NCI-H345 (cell line): ENCODE measurements around the gene BMP3.
"Not testable (repeated sequence)": the region's sequence is repeated elsewhere in the genome, so short reads cannot be mapped to it uniquely, and the experiment has no call there.

ENCODE experiments used
- DNase-seq: peaks from one replicate; lab custom pipeline; 2025; lab: John Stamatoyannopoulos, UW

The BMP3 gene, protein sequence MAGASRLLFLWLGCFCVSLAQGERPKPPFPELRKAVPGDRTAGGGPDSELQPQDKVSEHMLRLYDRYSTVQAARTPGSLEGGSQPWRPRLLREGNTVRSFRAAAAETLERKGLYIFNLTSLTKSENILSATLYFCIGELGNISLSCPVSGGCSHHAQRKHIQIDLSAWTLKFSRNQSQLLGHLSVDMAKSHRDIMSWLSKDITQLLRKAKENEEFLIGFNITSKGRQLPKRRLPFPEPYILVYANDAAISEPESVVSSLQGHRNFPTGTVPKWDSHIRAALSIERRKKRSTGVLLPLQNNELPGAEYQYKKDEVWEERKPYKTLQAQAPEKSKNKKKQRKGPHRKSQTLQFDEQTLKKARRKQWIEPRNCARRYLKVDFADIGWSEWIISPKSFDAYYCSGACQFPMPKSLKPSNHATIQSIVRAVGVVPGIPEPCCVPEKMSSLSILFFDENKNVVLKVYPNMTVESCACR

DNA sequence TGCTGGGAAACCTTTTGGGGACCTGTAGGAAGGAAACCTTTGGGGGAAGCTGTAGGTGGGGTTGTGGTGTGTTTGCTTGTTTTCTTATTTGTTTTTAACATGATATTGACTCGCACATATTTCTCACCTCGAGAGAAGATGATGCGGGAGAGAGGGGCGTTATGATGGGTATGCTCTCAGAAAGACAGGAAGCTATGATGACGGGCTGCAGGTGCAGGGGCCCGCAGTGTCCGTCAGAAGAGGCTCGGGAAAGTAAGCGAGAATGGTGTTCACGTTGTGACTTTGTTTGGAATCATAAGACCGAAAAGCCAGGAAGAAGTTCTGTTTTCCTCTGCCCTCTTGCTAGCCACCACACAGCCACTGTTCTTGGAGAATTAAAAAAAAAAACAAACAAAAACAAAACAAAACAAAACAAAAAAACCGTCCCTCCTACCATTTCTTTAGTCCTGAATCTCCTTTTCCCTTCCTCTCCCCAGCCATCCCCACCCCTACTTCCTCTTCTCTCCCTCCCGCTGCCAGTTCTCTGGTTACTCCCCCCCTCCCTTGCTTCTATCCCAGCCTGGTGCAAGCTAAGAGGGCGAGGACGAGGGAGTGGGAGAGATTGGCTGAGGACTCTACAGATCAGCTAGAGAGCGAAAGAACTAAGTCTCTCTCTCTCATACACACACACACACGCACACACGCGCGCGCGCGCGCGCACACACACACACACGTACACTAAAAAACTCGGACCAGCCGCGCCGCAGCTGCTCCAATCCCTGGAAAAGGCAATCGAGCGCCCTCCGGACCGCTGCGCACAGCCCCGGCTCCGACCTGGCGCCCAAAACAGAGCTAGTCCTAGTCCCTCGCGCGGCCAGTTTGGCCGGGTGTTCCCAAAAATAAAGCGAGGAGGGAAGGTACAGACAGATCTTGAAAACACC, at the start of gene BMP3:
TSS of gene BMP3 (plus strand) at position 648 of the 920 bp plus-strand sequence. CDS start 577 bp downstream, outside the sequence.
- peak; percentile 51 for DNase-seq

DNA sequence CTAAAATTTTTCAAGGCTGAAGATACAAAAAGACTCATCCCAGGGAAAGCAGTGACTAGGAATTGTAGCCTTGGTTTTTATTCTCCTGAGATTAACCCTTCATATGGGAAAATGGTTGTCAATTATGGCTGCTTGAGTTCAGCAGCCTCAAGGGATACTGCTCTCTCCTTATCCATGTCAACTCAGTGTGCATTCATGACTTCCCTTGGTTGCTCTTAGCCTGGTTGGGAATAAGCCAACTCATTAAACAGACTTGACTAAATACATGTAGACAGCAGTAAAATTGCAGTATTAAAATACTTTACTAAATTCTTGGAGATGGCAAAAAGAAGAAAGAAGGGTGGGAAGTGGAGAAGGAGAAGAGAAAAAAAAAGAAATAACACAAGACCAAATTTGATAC, 44.5 kb upstream of the BMP3 start:
- DNase-seq: no peak

DNA sequence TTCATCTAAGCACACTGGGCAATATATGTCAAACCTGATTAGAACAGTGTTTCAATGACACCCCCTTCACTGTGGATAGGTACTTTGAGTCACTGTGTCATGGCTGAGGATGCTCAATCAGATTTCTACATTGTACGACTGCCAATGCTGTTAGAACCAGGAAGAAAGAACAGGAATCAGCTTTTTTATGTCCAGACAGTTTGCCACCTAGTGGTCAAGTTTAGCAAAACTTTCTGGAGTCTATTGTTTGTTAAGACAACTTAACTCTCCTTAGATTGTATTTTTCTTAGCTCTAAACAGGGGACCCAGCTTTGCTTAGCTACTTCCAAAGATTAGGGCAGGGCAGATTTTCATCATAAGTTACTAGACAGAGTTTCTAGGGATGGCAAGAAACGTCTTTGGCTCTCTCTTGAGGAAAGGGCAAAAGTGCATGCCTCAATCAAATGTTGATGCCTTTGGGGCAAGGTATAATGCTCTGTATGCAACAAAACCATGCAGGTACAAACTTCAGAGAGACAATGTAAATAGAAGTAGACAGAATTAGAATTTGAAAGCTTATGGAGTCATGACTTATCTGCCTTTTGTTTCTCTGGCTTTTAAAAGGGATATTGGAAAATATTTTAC, 40.5 kb upstream of the BMP3 start:
- DNase-seq: peak; percentile 50

DNA sequence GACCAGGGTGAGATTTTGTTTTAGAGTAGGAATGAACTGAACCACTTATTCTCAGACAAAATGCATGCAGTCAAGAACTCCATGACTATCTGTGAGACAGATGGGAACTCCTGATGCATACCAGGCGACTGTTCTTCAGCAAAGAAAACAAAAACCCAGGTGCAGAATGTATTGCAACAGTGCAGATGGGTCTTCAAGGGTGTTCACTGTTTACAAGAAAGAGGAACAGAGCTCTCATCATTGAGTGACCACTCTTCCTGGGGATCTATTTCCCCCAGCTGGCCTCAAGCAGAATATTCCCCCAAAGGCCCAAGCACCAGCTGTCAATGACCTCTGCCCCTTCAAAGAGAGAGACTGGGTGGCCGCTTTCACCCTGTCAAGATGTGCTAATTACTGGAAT, 39.7 kb upstream of the BMP3 start:
- DNase-seq: no peak

DNA sequence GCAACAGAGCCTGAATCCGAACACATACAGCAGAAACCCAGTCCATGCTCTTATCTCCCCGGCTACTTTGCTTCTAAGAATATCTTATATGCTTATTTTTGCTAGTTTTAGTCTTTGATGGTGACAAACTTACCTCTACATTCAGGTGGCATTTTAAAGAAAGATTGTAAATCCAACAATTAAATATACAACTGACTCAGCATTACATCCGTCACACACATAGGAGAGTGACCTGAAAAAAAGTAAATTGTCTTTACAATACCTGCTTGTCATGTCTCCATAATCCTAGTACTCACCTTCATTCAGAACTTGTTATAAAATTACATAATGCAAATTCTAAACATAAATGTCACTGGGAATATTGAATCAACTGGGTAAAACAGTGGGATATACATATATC, 30.6 kb upstream of the BMP3 start:
- DNase-seq: no peak

DNA sequence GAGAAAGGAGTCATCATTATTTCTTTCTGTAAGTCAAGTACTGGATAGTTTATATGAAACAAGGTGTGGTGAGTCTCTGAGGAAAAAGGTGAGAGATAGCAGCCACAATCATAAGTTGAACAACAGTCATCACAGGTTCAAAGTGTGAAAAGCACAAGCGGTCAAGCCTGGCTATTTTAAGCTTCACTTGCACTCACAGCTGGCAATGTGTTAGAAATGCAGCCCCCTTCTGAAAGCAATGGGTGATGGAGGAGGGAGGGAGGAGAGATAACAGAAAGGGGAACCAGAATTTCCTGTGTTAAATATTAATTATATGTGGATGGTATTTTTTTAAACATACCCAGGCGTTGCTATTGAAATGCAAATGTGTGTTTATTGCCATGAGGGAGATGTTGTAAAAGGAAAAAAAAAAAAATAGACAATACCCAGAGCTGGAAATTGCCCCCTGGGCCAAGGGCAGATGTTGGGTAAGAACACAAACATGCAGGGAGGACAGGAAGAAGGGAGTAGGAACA, 26.9 kb upstream of the BMP3 start:
- no peak for DNase-seq

DNA sequence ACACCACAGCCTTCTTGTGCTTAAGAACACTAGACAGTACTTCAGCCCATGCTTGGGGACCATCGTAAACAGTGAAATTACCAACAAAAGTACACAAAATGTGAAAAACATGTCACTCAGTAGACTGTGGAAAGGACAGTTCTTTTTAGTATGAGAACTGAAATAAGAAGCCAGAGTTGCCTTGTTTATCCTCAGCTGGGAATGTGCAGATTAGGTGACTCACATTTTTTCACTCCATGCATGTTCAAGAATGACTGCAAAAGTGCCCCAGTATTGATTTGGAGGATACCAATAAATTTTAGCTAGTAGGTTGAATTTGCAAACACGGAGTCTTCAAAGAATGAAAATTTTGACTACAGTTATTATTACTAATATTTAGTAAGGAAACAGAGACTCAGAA, 23.1 kb upstream of the BMP3 start:
- no peak for DNase-seq

DNA sequence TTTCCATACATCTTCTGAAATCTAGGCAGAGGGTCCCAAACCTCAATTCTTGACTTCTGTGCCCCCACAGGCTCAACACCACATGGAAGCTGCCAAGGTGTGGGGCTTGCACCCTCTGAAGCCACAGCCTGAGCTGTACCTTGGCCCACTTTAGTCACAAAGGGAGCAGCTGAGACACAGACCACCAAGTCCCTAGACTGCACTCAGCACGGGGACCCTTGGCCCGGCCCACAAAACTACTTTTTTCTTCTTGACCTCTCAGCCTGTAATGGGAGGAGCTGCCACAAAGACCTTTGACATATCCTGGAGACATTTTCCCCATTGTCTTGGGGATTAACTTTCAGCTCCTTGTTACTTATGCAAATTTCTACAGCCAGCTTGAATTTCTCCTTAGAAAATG, 13.9 kb upstream of the BMP3 start:
- DNase-seq: not testable (repeated sequence)

DNA sequence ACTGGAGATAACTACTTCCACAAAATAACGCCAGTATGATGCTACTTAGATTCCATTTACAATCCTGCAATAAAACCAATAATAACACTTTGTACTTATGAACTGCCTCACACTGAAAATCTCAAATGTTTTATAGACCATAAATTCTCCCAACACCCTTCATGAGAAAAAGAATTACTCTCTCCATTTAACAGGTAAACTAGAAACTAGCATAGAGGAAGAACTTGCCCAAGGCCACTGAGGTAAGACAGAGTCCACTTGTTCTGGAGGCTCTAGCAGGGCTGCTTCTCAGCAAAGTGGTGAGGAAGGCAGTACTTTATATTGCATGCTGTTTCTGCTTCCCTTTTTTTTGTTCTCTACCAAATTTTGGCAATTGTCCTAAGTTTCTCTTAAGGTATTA, 11.5 kb upstream of the BMP3 start:
- no peak for DNase-seq

DNA sequence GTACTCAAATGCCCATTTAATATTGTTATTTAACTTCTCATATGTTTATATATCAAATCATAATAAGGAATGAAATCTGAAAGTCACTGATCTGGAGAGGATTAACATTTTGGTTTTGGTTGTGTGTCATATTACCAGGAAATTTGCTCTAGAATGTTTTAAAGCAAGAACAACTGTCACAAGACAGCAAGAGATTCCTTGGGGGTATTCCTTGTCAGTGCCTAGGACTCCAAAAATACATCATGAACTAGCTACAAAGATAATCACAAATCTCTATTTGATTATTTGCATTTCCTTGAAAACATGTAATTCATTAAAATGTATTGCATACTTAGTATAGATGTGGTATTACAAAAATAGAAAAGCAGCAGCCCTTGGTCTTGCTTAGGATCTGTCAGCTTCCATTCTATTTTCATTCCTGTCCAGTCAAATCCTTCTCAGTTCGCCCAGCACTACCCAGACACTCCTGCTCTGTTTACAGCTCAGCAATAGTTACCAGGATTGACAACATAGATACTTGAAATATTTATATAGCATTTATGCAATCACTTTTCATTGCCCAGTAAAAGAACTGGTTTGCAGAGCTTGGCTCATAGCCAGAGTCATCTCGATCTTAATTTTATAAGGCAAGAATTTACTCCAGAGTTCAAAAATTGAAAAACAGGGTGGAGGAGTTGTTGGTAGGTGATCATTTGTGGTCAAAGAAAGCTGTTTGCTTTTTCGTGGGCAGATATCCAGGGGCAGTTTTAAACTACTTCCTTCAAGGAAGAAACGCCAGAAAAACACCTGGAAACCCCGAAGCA, 9.2 kb upstream of the BMP3 start:
- DNase-seq: no peak

DNA sequence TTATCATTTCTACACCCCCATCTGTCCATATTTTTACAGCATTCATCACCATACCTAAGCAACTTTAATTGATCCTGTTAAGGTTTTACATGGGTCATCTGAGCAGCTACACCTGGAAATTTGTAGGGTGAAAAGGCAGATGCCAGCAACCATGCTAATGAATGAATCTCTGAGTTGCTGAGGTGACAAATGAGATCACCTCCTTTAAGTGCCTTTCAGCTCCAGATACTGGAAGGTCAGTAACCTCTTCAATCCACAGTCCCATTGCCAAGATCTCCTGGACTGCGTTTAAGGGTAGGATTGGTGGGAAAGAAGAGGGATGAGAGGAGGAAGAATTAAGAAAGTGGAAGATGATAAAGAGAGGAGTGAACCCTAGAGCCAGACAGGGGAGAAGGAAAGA, 8.5 kb upstream of the BMP3 start:
- no peak for DNase-seq

DNA sequence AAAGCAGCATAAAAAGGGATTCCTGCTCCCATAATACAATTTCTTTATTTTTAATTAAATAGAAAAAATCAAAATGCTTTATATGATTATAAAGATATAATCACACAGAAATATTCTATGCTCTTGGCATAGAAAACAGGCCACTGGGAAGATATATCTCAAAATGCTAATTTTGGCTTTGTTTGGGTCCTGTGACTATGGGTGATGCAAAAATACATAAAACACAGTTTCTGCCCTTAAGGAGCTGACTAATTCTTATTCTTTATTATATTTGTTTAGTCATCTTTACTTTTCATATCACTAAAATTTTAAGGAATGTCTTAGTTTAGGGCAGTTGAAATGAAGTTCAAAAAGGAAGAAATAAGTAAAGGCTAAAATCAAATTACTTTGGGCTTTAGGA, 7.0 kb upstream of the BMP3 start:
- no peak for DNase-seq

DNA sequence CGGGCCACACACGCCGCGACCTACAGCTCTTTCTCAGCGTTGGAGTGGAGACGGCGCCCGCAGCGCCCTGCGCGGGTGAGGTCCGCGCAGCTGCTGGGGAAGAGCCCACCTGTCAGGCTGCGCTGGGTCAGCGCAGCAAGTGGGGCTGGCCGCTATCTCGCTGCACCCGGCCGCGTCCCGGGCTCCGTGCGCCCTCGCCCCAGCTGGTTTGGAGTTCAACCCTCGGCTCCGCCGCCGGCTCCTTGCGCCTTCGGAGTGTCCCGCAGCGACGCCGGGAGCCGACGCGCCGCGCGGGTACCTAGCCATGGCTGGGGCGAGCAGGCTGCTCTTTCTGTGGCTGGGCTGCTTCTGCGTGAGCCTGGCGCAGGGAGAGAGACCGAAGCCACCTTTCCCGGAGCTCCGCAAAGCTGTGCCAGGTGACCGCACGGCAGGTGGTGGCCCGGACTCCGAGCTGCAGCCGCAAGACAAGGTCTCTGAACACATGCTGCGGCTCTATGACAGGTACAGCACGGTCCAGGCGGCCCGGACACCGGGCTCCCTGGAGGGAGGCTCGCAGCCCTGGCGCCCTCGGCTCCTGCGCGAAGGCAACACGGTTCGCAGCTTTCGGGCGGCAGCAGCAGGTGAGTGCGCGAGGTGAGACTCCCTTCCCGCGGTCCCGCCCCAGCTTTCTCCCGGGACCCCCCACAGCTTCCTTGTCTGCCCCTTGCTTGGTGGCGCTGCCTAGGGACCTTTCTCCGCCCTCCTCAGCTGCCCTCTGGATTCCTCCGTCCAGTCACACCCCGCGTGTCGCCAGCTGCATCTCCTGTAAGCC, 678 bp downstream of the BMP3 start:
- DNase-seq: peak; percentile 32

DNA sequence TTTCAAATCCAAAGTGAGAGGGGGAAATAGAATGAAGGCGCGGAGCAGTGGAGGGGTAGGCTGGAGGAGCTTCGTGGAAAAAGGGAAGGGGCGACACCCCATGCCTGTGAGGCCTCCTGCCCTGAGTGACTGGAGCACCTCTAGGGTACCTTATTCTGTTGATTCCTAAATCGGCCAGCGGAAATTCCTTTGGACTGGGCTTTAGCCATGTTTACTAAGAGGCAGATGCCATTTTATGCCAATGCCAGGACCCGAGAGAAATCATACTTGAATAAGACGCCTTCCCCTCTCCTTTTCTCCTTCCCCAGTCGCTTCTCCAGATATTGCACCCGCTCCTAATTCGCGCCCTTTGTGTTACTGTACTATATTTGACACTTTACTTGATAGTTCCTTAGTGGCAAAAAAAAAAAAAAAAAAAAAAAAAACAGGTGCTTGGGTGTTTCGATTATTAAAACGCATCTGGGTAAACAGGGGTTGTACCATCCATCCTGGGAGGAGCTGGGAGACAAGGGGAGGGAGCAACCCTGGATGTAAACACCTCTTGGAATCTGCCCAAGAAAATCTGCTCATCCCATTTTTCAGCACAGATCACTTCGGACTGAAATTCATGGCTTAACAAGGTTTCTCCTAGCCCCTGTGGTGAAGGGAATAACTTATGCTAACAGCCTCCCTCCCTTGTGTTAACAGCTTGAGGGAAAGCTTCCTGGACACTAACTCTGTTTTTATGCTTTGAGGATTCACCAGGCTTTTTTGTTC, 1.5 kb downstream of the BMP3 start:
- DNase-seq: peak; percentile 9

DNA sequence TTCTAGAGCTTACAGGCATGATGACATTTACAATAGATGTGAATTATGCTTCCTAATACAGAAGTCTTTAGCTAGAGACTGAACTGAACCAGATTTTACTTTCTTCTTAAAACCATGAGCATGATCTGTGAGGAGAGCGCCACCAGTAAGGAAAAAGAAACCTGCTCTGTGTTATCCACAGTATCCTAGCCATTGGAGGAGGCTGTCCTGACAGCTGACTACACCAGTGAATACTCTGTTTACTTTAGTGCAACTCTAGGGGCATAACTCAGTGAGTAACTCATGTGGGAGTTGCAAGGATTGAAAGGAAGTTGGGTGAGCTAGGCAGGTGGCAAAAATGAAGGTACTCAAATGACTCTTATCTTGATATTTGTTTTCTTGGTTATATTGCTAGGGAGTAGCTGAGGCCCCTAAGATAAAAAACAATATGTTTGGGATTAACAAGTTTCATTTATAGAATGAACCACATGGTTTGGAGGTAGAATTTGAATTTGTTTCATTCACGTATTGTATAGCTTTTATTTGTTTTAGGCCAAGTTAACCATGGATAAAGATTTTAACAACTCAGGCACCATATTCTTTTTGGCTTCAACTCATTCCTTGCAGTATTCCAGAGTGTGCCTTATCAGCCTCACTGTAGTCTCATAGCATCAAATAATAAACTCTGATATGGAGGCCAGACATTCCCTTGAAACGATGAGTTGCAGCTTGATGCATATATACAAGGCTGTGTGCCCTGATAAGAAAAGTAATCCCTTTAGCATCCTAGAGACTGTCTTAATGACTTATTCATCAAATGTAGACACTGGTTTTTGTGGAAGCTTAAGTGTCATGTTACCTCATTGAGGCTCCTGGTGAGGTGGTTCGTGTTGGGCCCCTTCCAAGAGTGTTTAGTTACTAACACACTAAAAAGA, 2.5 kb downstream of the BMP3 start:
- peak; percentile 5 for DNase-seq

DNA sequence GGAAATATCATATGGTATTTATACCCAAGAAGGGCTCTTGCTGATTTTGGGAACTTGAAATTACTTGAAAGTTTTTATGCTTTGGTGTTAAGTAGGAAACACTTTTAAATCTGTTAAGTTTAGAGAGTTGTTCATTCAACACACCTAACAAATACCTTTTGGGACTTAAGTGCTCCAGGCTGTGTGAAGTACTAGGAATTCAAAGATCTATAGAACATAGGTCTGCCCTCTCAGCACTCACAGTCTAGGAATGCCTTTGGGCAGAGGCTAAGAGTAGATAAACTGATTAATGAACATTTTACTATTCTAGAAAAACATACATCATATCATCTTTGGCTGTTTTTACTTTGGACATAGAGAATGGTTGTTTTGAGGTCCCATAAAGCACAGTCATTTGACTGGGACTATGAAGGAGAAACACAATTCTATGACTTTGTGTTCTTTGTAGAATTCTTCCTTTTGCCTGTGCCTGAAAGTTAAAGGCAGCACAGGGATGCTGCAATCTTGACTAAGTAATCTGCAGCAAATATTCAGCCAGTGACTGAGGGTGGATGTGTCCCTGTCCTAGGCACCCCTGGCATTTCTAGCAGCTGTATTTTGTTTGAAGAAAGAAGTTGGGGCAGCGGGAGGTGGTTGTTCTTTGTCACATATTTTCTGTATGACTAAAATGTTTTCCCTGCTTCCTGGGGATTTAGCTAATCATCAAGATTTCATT, 8.3 kb downstream of the BMP3 start:
- no peak for DNase-seq

DNA sequence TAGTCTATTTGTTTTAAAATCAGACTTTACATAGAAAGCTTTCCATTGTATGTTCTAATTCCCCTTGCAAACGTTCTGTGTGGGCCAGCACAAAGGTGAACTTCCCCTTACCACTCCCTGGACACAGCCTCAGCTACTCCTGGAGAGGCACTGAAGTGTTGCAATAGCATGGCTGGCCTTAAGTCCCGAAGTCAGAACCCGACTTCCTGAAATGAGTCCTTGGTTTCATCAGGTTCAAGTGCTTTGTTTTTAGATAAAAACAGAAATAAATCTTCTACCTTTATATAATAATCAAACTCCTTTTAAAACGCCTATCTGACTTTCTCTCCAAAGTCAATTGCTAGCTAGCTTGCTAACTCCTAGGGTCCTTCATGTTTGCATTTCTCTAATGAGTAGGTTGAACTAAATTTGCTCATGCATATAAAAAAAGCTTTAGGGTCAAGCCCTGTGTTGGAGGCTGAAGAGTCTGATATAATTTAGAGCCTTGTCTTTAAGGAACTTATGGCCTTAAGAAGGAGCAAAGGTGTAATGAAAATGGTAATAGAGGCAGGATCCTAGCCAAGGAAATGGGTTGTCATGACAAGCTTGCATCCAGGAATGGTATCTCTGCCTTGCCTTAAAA, 9.0 kb downstream of the BMP3 start:
- DNase-seq: no peak
